Measurements from ENCODE around the gene DDX54.
A peak's percentile ranks its signal among the peaks of the same experiment; 100 is the strongest.

DDX54 gene

GRCh38 chr12:113162102-113163029 lies 22.9 kb downstream of the DDX54 start:
- DNase-seq (ENCODE audit: low read depth in 2 of 2) = no peak

- DNase-seq (ENCODE audit: low read depth in 2 of 2) = no peak
These were observed 23.8 kb downstream of the DDX54 start for GRCh38 chr12:113161415-113162016.

GRCh38 chr12:113159937-113160336 lies 25.3 kb downstream of the DDX54 start:
- no peak for DNase-seq (ENCODE audit: low read depth in 2 of 2)

GRCh38 chr12:113158439-113159203 lies 26.7 kb downstream of the DDX54 start:
- no peak for DNase-seq (ENCODE audit: low read depth in 2 of 2)

GRCh38 chr12:113157218-113157859 lies 27.9 kb downstream of the DDX54 start:
- no peak for DNase-seq (ENCODE audit: low read depth in 2 of 2)

GRCh38 chr12:113155646-113156045 lies 29.6 kb downstream of the DDX54 start:
- no peak for DNase-seq (ENCODE audit: low read depth in 2 of 2)

GRCh38 chr12:113155060-113155459 lies 30.2 kb downstream of the DDX54 start:
- no peak for DNase-seq (ENCODE audit: low read depth in 2 of 2)

- no peak for DNase-seq (ENCODE audit: low read depth in 2 of 2)
These were observed 30.8 kb downstream of the DDX54 start for GRCh38 chr12:113154351-113154973.

- peak; percentile 46 to 52 for DNase-seq (ENCODE audit: low read depth in 2 of 2)
These were observed 32.2 kb downstream of the DDX54 start for GRCh38 chr12:113152835-113153814.

- DNase-seq (ENCODE audit: low read depth in 2 of 2) = no peak
These were observed 33.0 kb downstream of the DDX54 start for GRCh38 chr12:113152196-113152834.

GRCh38 chr12:113151655-113152054 lies 33.6 kb downstream of the DDX54 start:
- no peak for DNase-seq (ENCODE audit: low read depth in 2 of 2)

- DNase-seq (ENCODE audit: low read depth in 2 of 2) = no peak
These were observed 35.7 kb downstream of the DDX54 start, which contains the start of gene CFAP73 for GRCh38 chr12:113149361-113150150. Gene CFAP73, plus strand, starts transcription at chr12:113149724. Its CDS starts 134 bp downstream, at chr12:113149858.

GRCh38 chr12:113146999-113147398 lies 38.3 kb downstream of the DDX54 start:
- no peak for DNase-seq (ENCODE audit: low read depth in 2 of 2)

GRCh38 chr12:113145720-113146551 lies 39.3 kb downstream of the DDX54 start:
- DNase-seq (ENCODE audit: low read depth in 2 of 2) = no peak

- no peak for DNase-seq (ENCODE audit: low read depth in 2 of 2)
These were observed 40.5 kb downstream of the DDX54 start for GRCh38 chr12:113144806-113145205.

GRCh38 chr12:113143959-113144358 lies 41.3 kb downstream of the DDX54 start:
- no peak for DNase-seq (ENCODE audit: low read depth in 2 of 2)

GRCh38 chr12:113142886-113143332 lies 42.4 kb downstream of the DDX54 start:
- no peak for DNase-seq (ENCODE audit: low read depth in 2 of 2)
